Smooth muscle cell (in vitro differentiated cells): ENCODE data around the gene HK1. TPM values are rescaled to one million over a fixed set of nuclear protein-coding genes. Genes with fewer than 3 reads are reported as not detected.
A peak's percentile ranks its signal among the peaks of the same experiment; 100 is the strongest.

Experiments used
- DNase-seq: peaks from one replicate; lab custom pipeline; 2025; ENCODE audit not compliant: unreplicated experiment; lab: John Stamatoyannopoulos, UW
- H2AFZ ChIP-seq: fragments of 200-600 bp; sonication (generic); 2 replicates; pipeline ENCODE4 v1.6.0; 2016; ENCODE audit warnings: antibody characterized with exemption, low read depth, mild to moderate bottlenecking
- H3F3A ChIP-seq: fragments of 200-600 bp; sonication (generic); 2 replicates; pipeline ENCODE4 v1.6.0; 2017; ENCODE audit warnings: antibody characterized with exemption, low read depth
- H3K27ac ChIP-seq: fragments of 200-600 bp; sonication (generic); 2 replicates; pipeline ENCODE4 v1.5.1; 2016; ENCODE audit warnings: low read depth, mild to moderate bottlenecking
- H3K27me3 ChIP-seq: fragments of 200-600 bp; sonication (generic); 2 replicates; pipeline ENCODE4 v1.6.1; 2016; ENCODE audit warnings: low read depth, mild to moderate bottlenecking
- H3K36me3 ChIP-seq: fragments of 200-600 bp; sonication (generic); 2 replicates; pipeline ENCODE4 v1.5.1; 2016; ENCODE audit warnings: low read depth
- H3K4me1 ChIP-seq: fragments of 200-600 bp; sonication (generic); 2 replicates; pipeline ENCODE4 v1.5.1; 2016; ENCODE audit warnings: low read depth
- H3K4me2 ChIP-seq: fragments of 200-600 bp; sonication (generic); 2 replicates; pipeline ENCODE4 v1.6.0; 2016; ENCODE audit warnings: mild to moderate bottlenecking
- H3K4me3 ChIP-seq: fragments of 200-600 bp; sonication (generic); 2 replicates; pipeline ENCODE4 v1.5.1; 2016; ENCODE audit warnings: mild to moderate bottlenecking
- H3K79me2 ChIP-seq: fragments of 200-600 bp; sonication (generic); 2 replicates; pipeline ENCODE4 v1.6.0; 2016; ENCODE audit warnings: low read depth, mild to moderate bottlenecking
- H3K9ac ChIP-seq: fragments of 200-600 bp; sonication (generic); 2 replicates; pipeline ENCODE4 v1.6.0; 2016; ENCODE audit warnings: low read depth
- H3K9me3 ChIP-seq: fragments of 200-600 bp; sonication (generic); replicated peaks from 2 replicates; pipeline ENCODE4 v1.5.1; 2016; ENCODE audit warnings: low read depth
- H4K20me1 ChIP-seq: fragments of 200-600 bp; sonication (generic); 2 replicates; pipeline ENCODE4 v1.6.0; 2016; ENCODE audit warnings: low read depth
- CTCF ChIP-seq: fragments of 200-600 bp; sonication (generic); IDR thresholded peaks from 2 replicates; pipeline ENCODE4 v1.5.1; 2017; ENCODE audit warnings: borderline replicate concordance, mild to moderate bottlenecking, antibody characterized with exemption; ENCODE audit not compliant: insufficient read depth, poor library complexity, severe bottlenecking
- WGBS: methylation state at CpG from one replicate; pipeline ENCODE4 v1.1.7; 2016; ENCODE audit warnings: low lambda C conversion rate; 5-methylcytosine and 5-hydroxymethylcytosine counted together
- polyA plus RNA-seq: library from polyadenylated mRNA; unstranded; fragments of >200 nt; fragmentation: Nextera tagmentation; extraction: Ambion mirVana; gene quantifications from 2 replicates; pipeline ENCODE4 v1.2.1, GENCODE V29; 2016
- total RNA-seq: library from RNA; depleted of rRNA; stranded (reverse); fragments of >200 nt; gene quantifications from 2 replicates; pipeline ENCODE4 v1.2.3, GENCODE V29; 2014

The HK1 gene
- total and polyA plus RNA-seq, 2 experiments from 2014 or later = 62.7 to 123 TPM

DNA sequence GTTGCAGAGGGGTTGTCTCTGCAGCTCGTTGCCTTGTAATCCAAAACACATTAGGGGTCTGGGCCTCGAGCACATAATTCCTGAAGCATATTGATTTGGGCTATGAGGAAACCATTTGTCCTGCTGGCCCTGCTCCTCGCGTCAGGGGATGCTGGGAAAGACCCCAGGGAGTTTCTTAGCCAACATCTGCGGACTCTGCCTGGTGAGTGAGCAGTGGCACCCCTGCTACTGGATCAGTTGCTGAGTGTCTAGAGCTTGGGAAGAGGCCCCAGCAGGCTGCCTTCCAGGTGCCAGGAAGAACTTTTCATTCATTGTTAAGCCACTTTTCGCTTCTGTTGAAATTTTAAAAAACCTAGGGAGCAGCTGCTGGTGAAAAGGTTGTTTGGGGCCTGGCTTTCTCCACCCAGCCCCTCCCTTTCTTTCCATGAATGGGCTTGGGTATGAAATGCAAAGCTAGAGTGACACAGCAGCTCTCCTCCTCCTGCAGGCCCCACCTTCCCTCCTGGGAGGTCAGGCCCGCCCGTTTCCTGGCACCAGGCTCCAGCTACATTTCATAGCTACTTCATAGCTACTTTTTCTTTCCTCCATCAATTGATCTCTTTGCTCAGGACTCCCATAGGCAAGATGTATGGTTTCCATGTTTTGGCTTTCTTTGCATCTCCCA is 111.7 kb downstream of the HK1 start:
- Histone ChIP-seq H3K36me3 (peaks cover 9% of the 10 kb centered on the region), H3K27me3 (no peaks in the 10 kb centered on the region), H4K20me1 (peaks cover 19% of the 10 kb centered on the region), H3F3A (no peaks in the 10 kb centered on the region), H2AFZ (no peak overlapping the region), H3K9me3 (no peaks in the 10 kb centered on the region), H3K27ac (no peak overlapping the region), H3K4me1 (no peaks in the 10 kb centered on the region), H3K4me2 (no peak overlapping the region), H3K79me2 (no peaks in the 10 kb centered on the region), H3K9ac (no peak overlapping the region), H3K4me3 (no peak overlapping the region)
- DNase-seq = no peak
- WGBS = 80% methylated on average over 8 of the region's 8 CpGs
- TF ChIP-seq CTCF = no peak

DNA sequence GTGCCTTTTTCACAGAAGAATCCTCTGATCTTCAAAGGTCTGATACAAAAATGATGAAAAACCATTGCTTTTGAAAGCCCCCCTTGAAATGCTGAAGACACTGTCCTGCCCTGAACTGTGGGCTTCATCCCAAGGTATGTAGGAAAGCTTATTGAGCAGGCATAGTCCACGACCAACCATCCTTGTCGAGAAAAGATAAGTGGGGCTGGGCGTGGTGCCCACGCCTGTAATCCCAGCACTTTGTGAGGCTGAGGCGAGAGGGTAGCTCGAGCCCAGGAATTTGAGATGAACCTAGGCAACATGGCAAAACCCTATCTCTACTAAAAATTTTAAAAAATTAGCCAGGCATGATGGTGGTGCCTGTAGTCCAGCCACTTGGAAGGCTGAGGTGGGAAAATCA is 112.9 kb downstream of the HK1 start:
- DNase-seq = no peak
- no peak overlapping the region for H3K4me3 ChIP-seq
- H2AFZ ChIP-seq = no peak overlapping the region
- H3F3A ChIP-seq = no peaks in the 10 kb centered on the region
- no peak overlapping the region for H3K9ac ChIP-seq
- H3K27ac ChIP-seq = no peak overlapping the region
- no peak overlapping the region for H3K4me2 ChIP-seq
- peaks cover 9% of the 10 kb centered on the region for H3K36me3 ChIP-seq
- no peaks in the 10 kb centered on the region for H3K79me2 ChIP-seq
- peaks cover 8% of the 10 kb centered on the region for H4K20me1 ChIP-seq
- H3K9me3 ChIP-seq = no peaks in the 10 kb centered on the region
- WGBS = 93% methylated on average over 6 of the region's 6 CpGs
- TF ChIP-seq CTCF = no peak
- no peaks in the 10 kb centered on the region for H3K27me3 ChIP-seq
- H3K4me1 ChIP-seq = no peaks in the 10 kb centered on the region

DNA sequence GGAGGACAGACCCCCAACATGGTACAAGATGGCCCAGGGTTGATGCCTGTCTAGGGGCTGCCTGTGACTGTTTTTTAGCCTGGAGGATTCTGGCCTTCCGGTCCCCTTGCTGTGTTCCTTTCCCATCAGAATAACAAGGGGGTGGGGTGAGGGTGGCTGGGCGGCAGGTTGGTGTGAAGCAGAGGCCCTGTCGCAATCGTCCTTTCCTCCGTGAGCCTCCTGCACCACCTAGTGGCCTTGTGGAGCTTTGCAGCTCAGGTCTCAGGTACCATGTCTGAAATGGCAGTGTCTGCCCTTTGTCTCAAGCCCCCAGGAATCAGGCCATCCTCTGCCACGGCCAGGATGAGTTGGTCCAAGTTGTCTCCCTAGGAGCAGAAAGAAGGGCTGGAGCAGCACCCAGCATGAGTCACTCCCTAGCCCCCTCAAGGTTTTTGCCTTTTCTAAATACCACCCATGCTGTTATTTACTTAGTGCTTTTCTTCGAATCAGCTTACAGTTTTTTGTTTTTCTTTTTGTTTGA is 114.2 kb downstream of the HK1 start:
- Histone ChIP-seq H3F3A (no peaks in the 10 kb centered on the region), H3K4me2 (no peak overlapping the region), H3K36me3 (peaks cover 9% of the 10 kb centered on the region), H4K20me1 (peaks cover 15% of the 10 kb centered on the region), H3K79me2 (no peaks in the 10 kb centered on the region), H3K9ac (no peak overlapping the region), H3K27ac (no peak overlapping the region), H3K4me1 (no peaks in the 10 kb centered on the region), H3K27me3 (no peaks in the 10 kb centered on the region), H2AFZ (no peak overlapping the region), H3K9me3 (no peaks in the 10 kb centered on the region), H3K4me3 (no peak overlapping the region)
- WGBS = 32% methylated on average over 6 of the region's 7 CpGs
- DNase-seq = peak; percentile 27
- peak; percentile 89 for TF ChIP-seq CTCF

GRCh38 chr10:69394020-69394419 is 115.7 kb downstream of the HK1 start:
- peaks cover 16% of the 10 kb centered on the region for H4K20me1 ChIP-seq
- H3K4me3 ChIP-seq = no peak overlapping the region
- H3F3A ChIP-seq = no peaks in the 10 kb centered on the region
- H3K4me2 ChIP-seq = no peak overlapping the region
- TF ChIP-seq CTCF = no peak
- no peaks in the 10 kb centered on the region for H3K79me2 ChIP-seq
- no peaks in the 10 kb centered on the region for H3K27me3 ChIP-seq
- DNase-seq = no peak
- no peaks in the 10 kb centered on the region for H3K4me1 ChIP-seq
- no peak overlapping the region for H2AFZ ChIP-seq
- 89% methylated on average over 1 of the region's 1 CpG for WGBS
- H3K9me3 ChIP-seq = no peaks in the 10 kb centered on the region
- no peak overlapping the region for H3K27ac ChIP-seq
- peaks cover 3% of the 10 kb centered on the region for H3K36me3 ChIP-seq
- H3K9ac ChIP-seq = no peak overlapping the region
